Upper lobe of left lung (tissue), 4 donors: ENCODE results near the gene MT1E.

Source experiments
- EP300 ChIP-seq, 4 donors: sonication (generic); formaldehyde crosslinking; IDR thresholded peaks; one replicate each; pipeline ENCODE4 v1.5.1; 2017; ENCODE audit warnings: antibody characterized with exemption in 4 of 4, control low read depth in 2 of 4
- POLR2A ChIP-seq, 4 donors: fragments of 450-650 bp; IDR thresholded peaks; one replicate each; pipeline ENCODE4 v1.5.1; 2016 to 2017; ENCODE audit warnings: antibody characterized with exemption in 4 of 4, mild to moderate bottlenecking in 2 of 4
- POLR2AphosphoS5 ChIP-seq, 2 donors: sonication (generic); formaldehyde crosslinking; IDR thresholded peaks; one replicate each; pipeline ENCODE4 v1.5.1; 2017; ENCODE audit warnings: antibody characterized with exemption in 2 of 2
- TF ChIP-seq, protein P1 (sequence below), 6 experiments: fragments of 450-650 bp in 4 of 6; fragments of 200-600 bp in 2 of 6; sonication (generic) in 2 of 6; IDR thresholded peaks; one replicate each; pipeline ENCODE4 v1.5.1; 2016 to 2019; ENCODE audit warnings: antibody characterized with exemption in 6 of 6

DNA sequence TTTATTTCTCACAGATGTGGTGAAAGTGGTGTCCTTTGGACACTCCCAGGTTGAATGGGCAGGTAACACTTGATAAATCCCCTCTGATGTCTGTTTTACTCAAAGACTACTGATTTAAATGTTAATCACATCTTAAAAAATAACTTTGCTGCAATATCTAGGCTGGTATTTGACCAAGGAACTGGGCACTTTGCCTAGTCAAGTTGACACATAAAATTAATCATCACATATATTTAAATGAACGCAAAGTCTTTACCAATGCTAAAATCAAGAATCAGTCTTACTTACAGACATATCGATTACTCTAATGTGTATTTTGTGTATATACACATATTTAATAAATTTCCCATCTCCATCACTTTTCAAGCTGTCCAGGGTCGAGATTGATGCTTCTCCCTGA is 10.2 kb upstream of the MT1E start:
- TF ChIP-seq POLR2A (IDR thresholded peaks at IDR 0.05) (no peak), POLR2AphosphoS5 (IDR thresholded peaks at IDR 0.05) (no peak), EP300 (IDR thresholded peaks at IDR 0.05) (no peak)
- TF ChIP-seq, protein P1, sequence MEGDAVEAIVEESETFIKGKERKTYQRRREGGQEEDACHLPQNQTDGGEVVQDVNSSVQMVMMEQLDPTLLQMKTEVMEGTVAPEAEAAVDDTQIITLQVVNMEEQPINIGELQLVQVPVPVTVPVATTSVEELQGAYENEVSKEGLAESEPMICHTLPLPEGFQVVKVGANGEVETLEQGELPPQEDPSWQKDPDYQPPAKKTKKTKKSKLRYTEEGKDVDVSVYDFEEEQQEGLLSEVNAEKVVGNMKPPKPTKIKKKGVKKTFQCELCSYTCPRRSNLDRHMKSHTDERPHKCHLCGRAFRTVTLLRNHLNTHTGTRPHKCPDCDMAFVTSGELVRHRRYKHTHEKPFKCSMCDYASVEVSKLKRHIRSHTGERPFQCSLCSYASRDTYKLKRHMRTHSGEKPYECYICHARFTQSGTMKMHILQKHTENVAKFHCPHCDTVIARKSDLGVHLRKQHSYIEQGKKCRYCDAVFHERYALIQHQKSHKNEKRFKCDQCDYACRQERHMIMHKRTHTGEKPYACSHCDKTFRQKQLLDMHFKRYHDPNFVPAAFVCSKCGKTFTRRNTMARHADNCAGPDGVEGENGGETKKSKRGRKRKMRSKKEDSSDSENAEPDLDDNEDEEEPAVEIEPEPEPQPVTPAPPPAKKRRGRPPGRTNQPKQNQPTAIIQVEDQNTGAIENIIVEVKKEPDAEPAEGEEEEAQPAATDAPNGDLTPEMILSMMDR (IDR thresholded peaks at IDR 0.05): no peak
